K562 (cell line): ENCODE measurements around the gene TSPAN12. TPM values are rescaled to one million over a fixed set of nuclear protein-coding genes. Genes with fewer than 3 reads are reported as not detected.

Experiments
- ETV6 ChIP-seq, 3 experiments: fragments of 150-350 bp in 1 of 3; sonication (generic) in 1 of 3; formaldehyde crosslinking in 1 of 3; IDR thresholded peaks; 2 replicates each; pipeline versions ENCODE4 v1.6.1 to v1.8.0; 2014 to 2022; ENCODE audit warnings: borderline replicate concordance in 2 of 3, low read depth in 2 of 3, antibody characterized with exemption in 1 of 3, low read length in 1 of 3, mild to moderate bottlenecking in 1 of 3, missing genetic modification reagents in 1 of 3
- GATAD2B ChIP-seq: fragments of 450-650 bp; IDR thresholded peaks from 2 replicates; pipeline ENCODE4 v1.6.1; 2017; ENCODE audit warnings: mild to moderate bottlenecking, borderline replicate concordance
- RAD21 ChIP-seq, 2 experiments: fragments of 250-450 bp in 1 of 2; fragments of 450-650 bp in 1 of 2; sonication (Bioruptor Pico) in 1 of 2; formaldehyde crosslinking in 1 of 2; IDR thresholded peaks in 1 of 2; conservative IDR thresholded peaks in 1 of 2; 2 replicates each; pipeline versions ENCODE4 v1.4.0 to v1.8.0; 2020 to 2022; ENCODE audit warnings: mild to moderate bottlenecking in 2 of 2, moderate library complexity in 1 of 2
- SRSF9 ChIP-seq: fragments of 200-400 bp; formaldehyde crosslinking; IDR thresholded peaks from 2 replicates; pipeline ENCODE4 v1.6.1; 2017; ENCODE audit warnings: low read depth, low read length, borderline replicate concordance
- TAF7 ChIP-seq: fragments of 450-650 bp; IDR thresholded peaks from 2 replicates; pipeline ENCODE4 v1.6.1; 2016; ENCODE audit warnings: missing genetic modification characterization, missing compliant biosample characterization
- TAL1 ChIP-seq: fragments of 450-650 bp; IDR thresholded peaks from 2 replicates; pipeline ENCODE4 v1.6.1; 2016; ENCODE audit warnings: mild to moderate bottlenecking
- TCF7L2 ChIP-seq: fragments of 150-350 bp; IDR thresholded peaks from 2 replicates; pipeline ENCODE4 v1.6.1; 2016; ENCODE audit warnings: low read depth, mild to moderate bottlenecking, low read length, moderate library complexity
- polyA plus RNA-seq, 8 experiments: library from polyadenylated mRNA; depleted of rRNA in 4 of 8; stranded (reverse) in 5 of 8; unstranded in 3 of 8; fragments of >200 nt; fragmentation: Nextera tagmentation in 2 of 8; fragmentation: Illumina TruSeq in 1 of 8; extraction: Ambion mirVana in 2 of 8; extraction: Trizol in 1 of 8; gene quantifications; 2 replicates each; pipeline versions ENCODE4 v1.2.1 to v1.2.3, GENCODE V29; 2011 to 2014; ENCODE audit warnings: inconsistent platforms in 1 of 8, missing spikeins in 1 of 8
- total RNA-seq, 7 experiments: library from RNA; depleted of rRNA in 6 of 7; stranded (reverse); fragments of >200 nt in 6 of 7; fragmentation: Illumina TruSeq in 2 of 7; extraction: Trizol in 2 of 7; gene quantifications; 2 replicates each; pipeline versions ENCODE4 v1.2.1 to v1.2.3, GENCODE V29; 2011 to 2021; ENCODE audit warnings: low replicate concordance in 1 of 7
- TF ChIP-seq, protein P1 (sequence below): fragments of 250-450 bp; sonication (Bioruptor Pico); IDR thresholded peaks from 2 replicates; pipeline ENCODE4 v1.5.0; 2021
- TF ChIP-seq, protein P2 (sequence below): fragments of 250-450 bp; sonication (Bioruptor Pico); IDR thresholded peaks from 2 replicates; pipeline ENCODE4 v1.8.0; 2021; ENCODE audit warnings: borderline replicate concordance, mild to moderate bottlenecking, moderate library complexity; ENCODE audit not compliant: poor library complexity, severe bottlenecking
- TF ChIP-seq, protein P3 (sequence below): sonication (generic); formaldehyde crosslinking; IDR thresholded peaks from 2 replicates; pipeline ENCODE4 v1.8.1; 2023; ENCODE audit warnings: missing genetic modification reagents, mild to moderate bottlenecking, borderline replicate concordance

Gene TSPAN12
- total and polyA plus RNA-seq, 9 of the 15 experiments (the other 6 are each of a cell fraction or from before 2014, with no cell fraction given): 0.13 to 1.7 (median 0.35) TPM; not detected in 1

DNA sequence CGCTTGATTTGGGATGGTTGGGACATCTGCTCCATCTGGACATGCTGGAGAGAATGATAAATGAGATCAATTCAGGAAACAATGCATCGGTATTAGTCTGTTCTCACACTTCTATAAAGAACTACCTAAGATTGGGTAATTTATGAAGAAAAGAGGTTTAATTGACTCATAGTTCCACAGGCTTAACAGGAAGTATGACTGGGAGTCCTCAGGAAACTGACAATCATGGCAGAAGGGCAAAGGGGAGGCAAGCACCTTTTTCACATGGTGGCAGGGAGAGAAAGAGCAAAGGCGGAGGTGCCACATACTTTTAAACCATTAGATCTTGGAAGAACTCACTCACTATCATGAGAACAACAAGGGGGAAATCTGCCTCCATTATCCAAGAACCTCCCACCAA, 16.8 kb upstream of the TSPAN12 start (continued):
- TF ChIP-seq, protein P1, sequence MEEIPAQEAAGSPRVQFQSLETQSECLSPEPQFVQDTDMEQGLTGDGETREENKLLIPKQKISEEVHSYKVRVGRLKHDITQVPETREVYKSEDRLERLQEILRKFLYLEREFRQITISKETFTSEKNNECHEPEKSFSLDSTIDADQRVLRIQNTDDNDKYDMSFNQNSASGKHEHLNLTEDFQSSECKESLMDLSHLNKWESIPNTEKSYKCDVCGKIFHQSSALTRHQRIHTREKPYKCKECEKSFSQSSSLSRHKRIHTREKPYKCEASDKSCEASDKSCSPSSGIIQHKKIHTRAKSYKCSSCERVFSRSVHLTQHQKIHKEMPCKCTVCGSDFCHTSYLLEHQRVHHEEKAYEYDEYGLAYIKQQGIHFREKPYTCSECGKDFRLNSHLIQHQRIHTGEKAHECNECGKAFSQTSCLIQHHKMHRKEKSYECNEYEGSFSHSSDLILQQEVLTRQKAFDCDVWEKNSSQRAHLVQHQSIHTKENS: no peak
- no peak for TF ChIP-seq TAL1
- no peak for TF ChIP-seq GATAD2B
- TF ChIP-seq TCF7L2: no peak
- TF ChIP-seq TAF7: no peak
- no peak for TF ChIP-seq ETV6 (IDR thresholded peaks at IDR 0.05; ENCODE audit: borderline replicate concordance in 1 of 2, low read depth in 2 of 2, low read length in 1 of 2)
- TF ChIP-seq ETV6 (CRISPR knock-in tag; IDR thresholded peaks at IDR 0.05; ENCODE audit: borderline replicate concordance): no peak
- TF ChIP-seq SRSF9: no peak
- TF ChIP-seq, protein P2, sequence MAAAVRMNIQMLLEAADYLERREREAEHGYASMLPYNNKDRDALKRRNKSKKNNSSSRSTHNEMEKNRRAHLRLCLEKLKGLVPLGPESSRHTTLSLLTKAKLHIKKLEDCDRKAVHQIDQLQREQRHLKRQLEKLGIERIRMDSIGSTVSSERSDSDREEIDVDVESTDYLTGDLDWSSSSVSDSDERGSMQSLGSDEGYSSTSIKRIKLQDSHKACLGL (CRISPR knock-in tag): no peak
- TF ChIP-seq, protein P3, sequence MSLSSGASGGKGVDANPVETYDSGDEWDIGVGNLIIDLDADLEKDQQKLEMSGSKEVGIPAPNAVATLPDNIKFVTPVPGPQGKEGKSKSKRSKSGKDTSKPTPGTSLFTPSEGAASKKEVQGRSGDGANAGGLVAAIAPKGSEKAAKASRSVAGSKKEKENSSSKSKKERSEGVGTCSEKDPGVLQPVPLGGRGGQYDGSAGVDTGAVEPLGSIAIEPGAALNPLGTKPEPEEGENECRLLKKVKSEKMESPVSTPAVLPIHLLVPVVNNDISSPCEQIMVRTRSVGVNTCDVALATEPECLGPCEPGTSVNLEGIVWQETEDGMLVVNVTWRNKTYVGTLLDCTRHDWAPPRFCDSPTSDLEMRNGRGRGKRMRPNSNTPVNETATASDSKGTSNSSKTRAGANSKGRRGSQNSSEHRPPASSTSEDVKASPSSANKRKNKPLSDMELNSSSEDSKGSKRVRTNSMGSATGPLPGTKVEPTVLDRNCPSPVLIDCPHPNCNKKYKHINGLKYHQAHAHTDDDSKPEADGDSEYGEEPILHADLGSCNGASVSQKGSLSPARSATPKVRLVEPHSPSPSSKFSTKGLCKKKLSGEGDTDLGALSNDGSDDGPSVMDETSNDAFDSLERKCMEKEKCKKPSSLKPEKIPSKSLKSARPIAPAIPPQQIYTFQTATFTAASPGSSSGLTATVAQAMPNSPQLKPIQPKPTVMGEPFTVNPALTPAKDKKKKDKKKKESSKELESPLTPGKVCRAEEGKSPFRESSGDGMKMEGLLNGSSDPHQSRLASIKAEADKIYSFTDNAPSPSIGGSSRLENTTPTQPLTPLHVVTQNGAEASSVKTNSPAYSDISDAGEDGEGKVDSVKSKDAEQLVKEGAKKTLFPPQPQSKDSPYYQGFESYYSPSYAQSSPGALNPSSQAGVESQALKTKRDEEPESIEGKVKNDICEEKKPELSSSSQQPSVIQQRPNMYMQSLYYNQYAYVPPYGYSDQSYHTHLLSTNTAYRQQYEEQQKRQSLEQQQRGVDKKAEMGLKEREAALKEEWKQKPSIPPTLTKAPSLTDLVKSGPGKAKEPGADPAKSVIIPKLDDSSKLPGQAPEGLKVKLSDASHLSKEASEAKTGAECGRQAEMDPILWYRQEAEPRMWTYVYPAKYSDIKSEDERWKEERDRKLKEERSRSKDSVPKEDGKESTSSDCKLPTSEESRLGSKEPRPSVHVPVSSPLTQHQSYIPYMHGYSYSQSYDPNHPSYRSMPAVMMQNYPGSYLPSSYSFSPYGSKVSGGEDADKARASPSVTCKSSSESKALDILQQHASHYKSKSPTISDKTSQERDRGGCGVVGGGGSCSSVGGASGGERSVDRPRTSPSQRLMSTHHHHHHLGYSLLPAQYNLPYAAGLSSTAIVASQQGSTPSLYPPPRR (CRISPR knock-in tag): no peak
- no peak for TF ChIP-seq RAD21 (CRISPR knock-in tag; conservative IDR thresholded peaks at IDR 0.05 in 1 of 2, IDR thresholded peaks at IDR 0.05 in 1 of 2)
